Body of pancreas (tissue), 4 donors: ENCODE measurements around the gene ARFGAP3. TPM values are rescaled to one million over a fixed set of nuclear protein-coding genes. Genes with fewer than 3 reads are reported as not detected.

Experiments
- ATAC-seq: fragments of 150-250 bp; one replicate; pipeline ENCODE4 v1.9.1; 2016
- DNase-seq, 4 donors: peaks; one replicate each; pipeline ENCODE4 v3.0.0-alpha.2; 2019
- H3K27ac ChIP-seq, 4 donors: fragments of 200-600 bp; sonication (generic); 1 replicate in 3 of 4; 2 replicates in 1 of 4; pipeline versions ENCODE4 v1.5.1 to v1.6.1; 2016 to 2019; ENCODE audit warnings: mild to moderate bottlenecking in 1 of 4, mixed read lengths in 1 of 4, moderate library complexity in 1 of 4
- H3K27me3 ChIP-seq, 2 donors: fragments of 200-600 bp; sonication (generic); one replicate each; pipeline ENCODE4 v1.6.0; 2016; ENCODE audit warnings: mild to moderate bottlenecking in 1 of 2
- H3K36me3 ChIP-seq, 2 donors: fragments of 200-600 bp; sonication (generic); replicated peaks in 1 of 2; 2 replicates each; pipeline ENCODE4 v1.5.1; 2016; ENCODE audit warnings: low read depth in 2 of 2; ENCODE audit not compliant: insufficient read depth in 1 of 2
- H3K4me1 ChIP-seq: fragments of 200-600 bp; sonication (generic); one replicate; pipeline ENCODE4 v1.6.0; 2016
- H3K4me3 ChIP-seq, 2 donors: fragments of 200-600 bp; sonication (generic); 1 replicate in 1 of 2; 2 replicates in 1 of 2; pipeline ENCODE4 v1.5.1; 2016 to 2019
- H3K9me3 ChIP-seq, 3 donors: fragments of 200-600 bp; sonication (generic); 1 replicate in 2 of 3; 2 replicates in 1 of 3; pipeline ENCODE4 v1.5.1; 2016
- POLR2A ChIP-seq, 3 donors: fragments of 450-650 bp; IDR thresholded peaks; one replicate each; pipeline ENCODE4 v1.6.1; 2016; ENCODE audit warnings: antibody characterized with exemption in 3 of 3, mild to moderate bottlenecking in 2 of 3
- WGBS, 2 donors: methylation state at CpG; one replicate each; pipeline ENCODE4 v1.1.5; 2017; 5-methylcytosine and 5-hydroxymethylcytosine counted together
- intact Hi-C: fragments of 100-400 bp; cut with DNase I; formaldehyde crosslinking; loops from one replicate; pipeline ENCODE4 v1.15.1; 2023
- total RNA-seq, 2 donors: library from RNA; depleted of rRNA; stranded (reverse); fragments of >200 nt; gene quantifications; one replicate each; pipeline ENCODE4 v1.1.0, GENCODE V29; 2016
- TF ChIP-seq, protein P1 (sequence below), 7 experiments: fragments of 450-650 bp in 4 of 7; fragments of 200-600 bp in 3 of 7; sonication (generic) in 3 of 7; IDR thresholded peaks; one replicate each; pipeline ENCODE4 v1.5.1; 2016 to 2019; ENCODE audit warnings: antibody characterized with exemption in 7 of 7

The ARFGAP3 gene
- total RNA-seq, 2 donors from 2014 or later = 64.3 to 73.2 TPM

DNA sequence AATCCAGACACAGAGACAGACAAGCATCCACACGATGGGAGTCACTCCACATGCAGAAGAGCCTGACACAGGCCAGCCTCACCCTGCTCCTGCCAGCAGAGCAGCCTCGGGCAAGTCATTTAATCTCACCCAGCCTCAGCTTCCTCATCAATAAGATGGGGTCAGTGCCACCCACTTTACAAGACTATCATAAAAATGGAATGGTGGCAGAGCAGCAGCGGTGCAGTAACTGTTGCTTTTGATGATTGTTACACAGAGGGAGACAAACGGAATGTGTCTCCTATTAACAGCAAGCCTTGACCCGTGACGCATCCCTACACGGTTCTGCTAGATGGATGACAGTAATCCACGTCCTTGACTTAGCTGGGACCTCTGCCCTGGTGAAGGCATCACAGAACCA is 26.0 kb upstream of the ARFGAP3 start:
- Histone ChIP-seq H3K36me3 (peaks cover 0 to 7% of the 10 kb centered on the region in 2 donors), H3K27me3 (no peaks in the 10 kb centered on the region), H3K4me1 (peaks cover 100% of the 10 kb centered on the region), H3K27ac (peak overlapping the region; percentile 92 to 96 (median 94)), H3K9me3 (no peaks in the 10 kb centered on the region), H3K4me3 (no peak overlapping the region)
- DNase-seq (no peak), ATAC-seq (no peak)
- 70 to 73% methylated on average over 8 of the region's 8 CpGs for WGBS, 2 donors
- intact Hi-C loops = no loop called here
- no peak for TF ChIP-seq POLR2A (IDR thresholded peaks at IDR 0.05)
- TF ChIP-seq, protein P1, sequence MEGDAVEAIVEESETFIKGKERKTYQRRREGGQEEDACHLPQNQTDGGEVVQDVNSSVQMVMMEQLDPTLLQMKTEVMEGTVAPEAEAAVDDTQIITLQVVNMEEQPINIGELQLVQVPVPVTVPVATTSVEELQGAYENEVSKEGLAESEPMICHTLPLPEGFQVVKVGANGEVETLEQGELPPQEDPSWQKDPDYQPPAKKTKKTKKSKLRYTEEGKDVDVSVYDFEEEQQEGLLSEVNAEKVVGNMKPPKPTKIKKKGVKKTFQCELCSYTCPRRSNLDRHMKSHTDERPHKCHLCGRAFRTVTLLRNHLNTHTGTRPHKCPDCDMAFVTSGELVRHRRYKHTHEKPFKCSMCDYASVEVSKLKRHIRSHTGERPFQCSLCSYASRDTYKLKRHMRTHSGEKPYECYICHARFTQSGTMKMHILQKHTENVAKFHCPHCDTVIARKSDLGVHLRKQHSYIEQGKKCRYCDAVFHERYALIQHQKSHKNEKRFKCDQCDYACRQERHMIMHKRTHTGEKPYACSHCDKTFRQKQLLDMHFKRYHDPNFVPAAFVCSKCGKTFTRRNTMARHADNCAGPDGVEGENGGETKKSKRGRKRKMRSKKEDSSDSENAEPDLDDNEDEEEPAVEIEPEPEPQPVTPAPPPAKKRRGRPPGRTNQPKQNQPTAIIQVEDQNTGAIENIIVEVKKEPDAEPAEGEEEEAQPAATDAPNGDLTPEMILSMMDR (IDR thresholded peaks at IDR 0.05) = no peak

DNA sequence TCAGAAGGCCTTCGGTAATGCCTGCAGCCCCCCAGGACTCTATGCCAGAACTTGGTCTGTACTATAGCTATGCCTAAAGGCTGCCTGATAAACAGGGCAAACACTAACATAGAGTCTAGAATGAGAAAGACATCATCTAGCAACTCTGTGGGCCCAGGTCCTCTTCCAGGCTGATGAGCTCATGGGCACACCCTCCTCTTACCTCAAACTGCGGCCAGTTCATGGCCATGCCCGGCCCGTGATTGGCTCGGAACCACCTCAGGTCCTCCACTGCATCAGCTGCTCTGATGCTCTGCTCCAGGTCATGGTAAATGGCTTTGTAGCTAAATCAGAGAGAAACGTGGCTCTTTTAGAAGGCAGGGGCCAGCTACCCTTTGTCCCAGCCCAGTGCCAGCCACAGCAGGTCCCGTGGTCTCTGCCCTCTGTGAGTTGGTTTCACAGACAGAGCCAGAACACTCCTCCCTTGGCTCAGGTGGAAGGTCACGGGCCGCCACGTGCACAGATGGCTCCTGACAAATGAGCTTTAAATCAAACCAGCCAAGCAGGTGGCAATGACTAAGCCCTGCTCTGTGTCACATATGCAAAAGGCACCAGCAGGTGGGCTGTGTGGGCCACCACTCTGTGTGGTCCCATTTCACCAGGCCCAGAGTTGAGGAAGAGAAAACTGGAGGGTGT is 25.0 kb upstream of the ARFGAP3 start:
- TF ChIP-seq, protein P1 (IDR thresholded peaks at IDR 0.05) = peak in 3 of 7 experiments; percentile 20 to 46 (median 38)
- peak; percentile 65 to 82 (median 74) for TF ChIP-seq POLR2A (IDR thresholded peaks at IDR 0.05)
- Histone ChIP-seq H3K4me3 (peak overlapping the region in 1 of 2 donors; percentile 38), H3K9me3 (no peaks in the 10 kb centered on the region), H3K36me3 (peaks cover 9% of the 10 kb centered on the region in 2 donors), H3K27ac (peak overlapping the region; percentile 92 to 96 (median 94)), H3K27me3 (no peaks in the 10 kb centered on the region), H3K4me1 (peaks cover 100% of the 10 kb centered on the region)
- DNase-seq = peak; percentile 91 to 97 (median 96)
- intact Hi-C loops = no loop called here
- ATAC-seq = peak; percentile 80
- 26% methylated on average over 10 of the region's 10 CpGs; no CpG with 5 or more reads in 1 of the 2 donors for WGBS, 2 donors

DNA sequence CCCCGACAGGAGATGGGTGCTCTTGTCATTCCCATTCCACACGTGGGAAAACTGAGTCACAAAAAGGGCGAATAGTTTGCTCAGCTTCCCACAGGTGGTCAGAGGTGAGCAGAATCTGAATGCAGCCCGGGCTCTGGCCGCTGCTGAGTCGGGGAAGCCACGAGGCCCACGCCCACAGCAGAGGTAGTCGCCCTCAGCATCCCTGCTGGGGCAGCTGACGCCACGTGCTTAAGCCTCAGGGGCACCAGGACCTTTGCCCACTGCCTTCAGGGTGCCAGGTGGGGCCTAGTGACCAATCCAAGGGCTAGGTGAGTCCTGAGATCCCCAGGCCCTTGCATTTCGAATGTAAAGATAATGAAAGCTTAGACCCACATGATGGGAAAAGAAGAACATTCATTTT is 24.2 kb upstream of the ARFGAP3 start:
- H3K36me3 ChIP-seq = peaks cover 10 to 11% of the 10 kb centered on the region in 2 donors
- peaks cover 99% of the 10 kb centered on the region for H3K4me1 ChIP-seq
- DNase-seq (peak in 1 of 4 donors; percentile 58), ATAC-seq (no peak)
- no peaks in the 10 kb centered on the region for H3K27me3 ChIP-seq
- TF ChIP-seq, protein P1 (IDR thresholded peaks at IDR 0.05) = no peak
- no peak for TF ChIP-seq POLR2A (IDR thresholded peaks at IDR 0.05)
- no peaks in the 10 kb centered on the region for H3K9me3 ChIP-seq
- H3K27ac ChIP-seq = peak overlapping the region; percentile 92 to 96 (median 94)
- WGBS, 2 donors = 18 to 39% methylated on average over 4 to 12 of the region's 12 CpGs
- intact Hi-C loops = no loop called here
- peak overlapping the region in 1 of 2 donors; percentile 38 for H3K4me3 ChIP-seq

DNA sequence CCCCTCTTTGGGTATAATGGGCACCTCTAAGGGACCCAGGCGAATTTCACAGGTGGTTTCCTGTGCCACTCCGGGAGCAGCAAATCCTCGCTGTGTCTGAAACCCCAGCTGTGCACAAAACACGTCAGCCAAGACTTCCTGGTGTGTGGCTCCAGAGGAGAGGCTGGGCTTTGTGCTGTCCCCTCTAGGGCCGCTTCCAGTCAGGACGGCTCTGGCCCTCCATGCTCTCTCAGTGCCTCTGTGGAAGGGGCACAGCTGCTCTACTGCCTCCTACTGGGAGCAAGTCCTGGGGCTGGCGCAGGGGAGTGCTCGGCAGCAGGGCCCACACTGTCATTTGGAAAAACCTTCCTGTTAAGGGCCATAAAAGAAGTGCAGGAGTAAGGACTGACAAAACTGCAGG is 23.7 kb upstream of the ARFGAP3 start:
- TF ChIP-seq, protein P1 (IDR thresholded peaks at IDR 0.05) = peak in 6 of 7 experiments; percentile 9 to 49 (median 36)
- peak; percentile 30 to 62 (median 58) for TF ChIP-seq POLR2A (IDR thresholded peaks at IDR 0.05)
- H3K4me3 ChIP-seq = no peak overlapping the region
- DNase-seq = peak; percentile 66 to 74 (median 69)
- ATAC-seq = peak; percentile 30
- peaks cover 10 to 15% of the 10 kb centered on the region in 2 donors for H3K36me3 ChIP-seq
- WGBS, 2 donors = 33% methylated on average over 8 of the region's 8 CpGs; no CpG with 5 or more reads in 1 of the 2 donors
- no peaks in the 10 kb centered on the region for H3K27me3 ChIP-seq
- peaks cover 99% of the 10 kb centered on the region for H3K4me1 ChIP-seq
- intact Hi-C loops = no loop called here
- peak overlapping the region; percentile 92 to 96 (median 94) for H3K27ac ChIP-seq
- no peaks in the 10 kb centered on the region for H3K9me3 ChIP-seq
